NB4 (cell line): Measurements from ENCODE around the gene BRME1.

Experiments
- POLR2A ChIP-seq: IDR thresholded peaks from 2 replicates; pipeline ENCODE4 v1.6.1; 2011; ENCODE audit warnings: mild to moderate bottlenecking; ENCODE audit not compliant: insufficient read length; ENCODE audit errors: extremely low read depth
- TF ChIP-seq, protein P1 (sequence below): IDR thresholded peaks from one replicate; pipeline ENCODE4 v1.5.1; 2012; ENCODE audit warnings: low read depth, low read length
- TF ChIP-seq, protein P2 (sequence below): IDR thresholded peaks from 2 replicates; pipeline ENCODE4 v1.6.1; 2011; ENCODE audit warnings: low read depth, low read length

DNA sequence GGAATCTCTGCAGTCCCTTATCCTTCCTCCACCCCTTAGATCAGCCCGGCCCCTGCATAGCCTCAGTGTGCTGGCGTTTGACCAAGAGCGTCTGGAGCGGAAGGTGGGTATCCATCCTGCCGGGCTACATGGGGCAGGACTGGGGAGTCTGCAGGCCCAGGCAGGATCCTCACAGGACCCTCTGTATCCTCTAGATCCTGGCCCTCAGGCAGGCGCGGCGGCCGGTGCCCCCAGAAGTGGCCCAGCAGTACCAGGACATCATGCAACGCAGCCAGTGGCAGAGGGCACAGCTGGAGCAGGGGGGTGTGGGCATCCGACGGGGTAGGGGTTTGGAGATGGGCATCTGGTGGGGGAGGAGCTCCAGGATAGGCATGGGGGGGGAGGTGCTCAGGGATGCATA, 23.4 kb upstream of the BRME1 start:
- TF ChIP-seq, protein P1, sequence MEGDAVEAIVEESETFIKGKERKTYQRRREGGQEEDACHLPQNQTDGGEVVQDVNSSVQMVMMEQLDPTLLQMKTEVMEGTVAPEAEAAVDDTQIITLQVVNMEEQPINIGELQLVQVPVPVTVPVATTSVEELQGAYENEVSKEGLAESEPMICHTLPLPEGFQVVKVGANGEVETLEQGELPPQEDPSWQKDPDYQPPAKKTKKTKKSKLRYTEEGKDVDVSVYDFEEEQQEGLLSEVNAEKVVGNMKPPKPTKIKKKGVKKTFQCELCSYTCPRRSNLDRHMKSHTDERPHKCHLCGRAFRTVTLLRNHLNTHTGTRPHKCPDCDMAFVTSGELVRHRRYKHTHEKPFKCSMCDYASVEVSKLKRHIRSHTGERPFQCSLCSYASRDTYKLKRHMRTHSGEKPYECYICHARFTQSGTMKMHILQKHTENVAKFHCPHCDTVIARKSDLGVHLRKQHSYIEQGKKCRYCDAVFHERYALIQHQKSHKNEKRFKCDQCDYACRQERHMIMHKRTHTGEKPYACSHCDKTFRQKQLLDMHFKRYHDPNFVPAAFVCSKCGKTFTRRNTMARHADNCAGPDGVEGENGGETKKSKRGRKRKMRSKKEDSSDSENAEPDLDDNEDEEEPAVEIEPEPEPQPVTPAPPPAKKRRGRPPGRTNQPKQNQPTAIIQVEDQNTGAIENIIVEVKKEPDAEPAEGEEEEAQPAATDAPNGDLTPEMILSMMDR: no peak
- TF ChIP-seq, protein P2, sequence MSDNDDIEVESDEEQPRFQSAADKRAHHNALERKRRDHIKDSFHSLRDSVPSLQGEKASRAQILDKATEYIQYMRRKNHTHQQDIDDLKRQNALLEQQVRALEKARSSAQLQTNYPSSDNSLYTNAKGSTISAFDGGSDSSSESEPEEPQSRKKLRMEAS: no peak
- TF ChIP-seq POLR2A: no peak
